Gastrocnemius medialis (tissue), 4 donors: ENCODE measurements around the gene GPC6. TPM values are rescaled to one million over a fixed set of nuclear protein-coding genes. Genes with fewer than 3 reads are reported as not detected.

Source experiments
- ATAC-seq, 2 donors: fragments of 150-250 bp; one replicate each; pipeline ENCODE4 v1.9.1; 2016
- DNase-seq, 2 donors: peaks; one replicate each; pipeline ENCODE4 v3.0.0-alpha.2; 2019
- H3K27ac ChIP-seq, 4 donors: fragments of 200-600 bp; sonication (generic); 1 replicate in 1 of 4; 2 replicates in 3 of 4; pipeline ENCODE4 v1.5.1; 2016 to 2018; ENCODE audit warnings: mild to moderate bottlenecking in 2 of 4, moderate library complexity in 1 of 4
- H3K27me3 ChIP-seq, 3 donors: fragments of 200-600 bp; sonication (generic) in 2 of 3; 1 replicate in 1 of 3; 2 replicates in 2 of 3; pipeline versions ENCODE4 v1.5.1 to v1.6.0; 2016 to 2019; ENCODE audit warnings: mild to moderate bottlenecking in 1 of 3, moderate library complexity in 1 of 3
- H3K36me3 ChIP-seq, 2 donors: fragments of 200-600 bp; sonication (generic) in 1 of 2; one replicate each; pipeline ENCODE4 v1.5.1; 2017 to 2018
- H3K4me1 ChIP-seq, 2 donors: fragments of 200-600 bp; sonication (generic) in 1 of 2; one replicate each; pipeline ENCODE4 v1.5.1; 2016 to 2017; ENCODE audit warnings: mild to moderate bottlenecking in 2 of 2
- H3K4me3 ChIP-seq, 4 donors: fragments of 200-600 bp; sonication (generic) in 3 of 4; 1 replicate in 1 of 4; 2 replicates in 3 of 4; pipeline ENCODE4 v1.5.1; 2016 to 2019; ENCODE audit warnings: mild to moderate bottlenecking in 2 of 4
- H3K9me3 ChIP-seq, 3 donors: fragments of 200-600 bp; sonication (generic) in 2 of 3; 1 replicate in 1 of 3; 2 replicates in 2 of 3; pipeline ENCODE4 v1.5.1; 2016 to 2019
- POLR2A ChIP-seq, 2 donors: fragments of 450-650 bp; IDR thresholded peaks; one replicate each; pipeline ENCODE4 v1.6.1; 2017; ENCODE audit warnings: antibody characterized with exemption in 2 of 2, mild to moderate bottlenecking in 2 of 2, moderate library complexity in 2 of 2
- in situ Hi-C, 4 donors: fragments of 200-750 bp; cut with MboI; loops; one replicate each; pipeline versions ENCODE4 v1.15.0 to v1.8.0; 2017; ENCODE audit warnings: low sequenced_read_pairs in 4 of 4
- intact Hi-C: fragments of 100-400 bp; cut with DNase I; formaldehyde crosslinking; loops from one replicate; pipeline ENCODE4 v1.15.1; 2023; ENCODE audit warnings: low total_unique reads
- total RNA-seq, 4 donors: library from RNA; depleted of rRNA; stranded (reverse); fragments of >200 nt; gene quantifications; one replicate each; pipeline versions ENCODE4 v1.1.0 to v1.2.3, GENCODE V29; 2016
- TF ChIP-seq, protein P1 (sequence below), 5 experiments: fragments of 450-650 bp in 3 of 5; fragments of 200-600 bp in 2 of 5; sonication (generic) in 2 of 5; IDR thresholded peaks in 4 of 5; conservative IDR thresholded peaks in 1 of 5; 1 replicate in 4 of 5; 2 replicates in 1 of 5; pipeline ENCODE4 v1.5.1; 2016 to 2019; ENCODE audit warnings: antibody characterized with exemption in 5 of 5, mild to moderate bottlenecking in 3 of 5, moderate library complexity in 3 of 5

GPC6 gene
- total RNA-seq, 4 donors from 2014 or later, result 0.47 to 0.88 (median 0.59) TPM

DNA sequence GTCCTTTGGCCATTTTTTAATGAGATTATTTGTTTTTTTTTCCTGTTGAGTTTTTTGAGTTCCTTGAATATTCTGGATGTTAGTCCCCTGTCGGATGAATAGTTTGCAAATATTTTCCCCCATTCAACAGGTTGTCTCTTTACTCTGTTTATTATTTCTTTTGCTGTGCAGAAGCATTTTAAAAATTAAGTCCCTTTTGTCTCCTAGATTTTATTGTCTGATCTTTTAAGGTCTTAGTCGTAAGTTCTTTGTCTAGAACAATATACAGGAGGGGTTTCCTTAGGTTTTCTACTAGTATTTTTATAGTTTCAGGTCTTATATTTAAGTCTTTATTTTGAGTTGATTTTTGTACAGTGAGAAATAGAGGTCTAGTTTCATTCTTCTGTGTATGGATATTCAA lies 284.4 kb downstream of the GPC6 start:
- H3K27me3 ChIP-seq, result no peaks in the 10 kb centered on the region
- H3K27ac ChIP-seq, result no peak overlapping the region
- in situ Hi-C loops (no loop called here), intact Hi-C loops (no loop called here)
- H3K4me1 ChIP-seq, result no peaks in the 10 kb centered on the region
- no peak overlapping the region for H3K4me3 ChIP-seq
- no peak for ATAC-seq
- TF ChIP-seq POLR2A (IDR thresholded peaks at IDR 0.05), result no peak
- TF ChIP-seq, protein P1, sequence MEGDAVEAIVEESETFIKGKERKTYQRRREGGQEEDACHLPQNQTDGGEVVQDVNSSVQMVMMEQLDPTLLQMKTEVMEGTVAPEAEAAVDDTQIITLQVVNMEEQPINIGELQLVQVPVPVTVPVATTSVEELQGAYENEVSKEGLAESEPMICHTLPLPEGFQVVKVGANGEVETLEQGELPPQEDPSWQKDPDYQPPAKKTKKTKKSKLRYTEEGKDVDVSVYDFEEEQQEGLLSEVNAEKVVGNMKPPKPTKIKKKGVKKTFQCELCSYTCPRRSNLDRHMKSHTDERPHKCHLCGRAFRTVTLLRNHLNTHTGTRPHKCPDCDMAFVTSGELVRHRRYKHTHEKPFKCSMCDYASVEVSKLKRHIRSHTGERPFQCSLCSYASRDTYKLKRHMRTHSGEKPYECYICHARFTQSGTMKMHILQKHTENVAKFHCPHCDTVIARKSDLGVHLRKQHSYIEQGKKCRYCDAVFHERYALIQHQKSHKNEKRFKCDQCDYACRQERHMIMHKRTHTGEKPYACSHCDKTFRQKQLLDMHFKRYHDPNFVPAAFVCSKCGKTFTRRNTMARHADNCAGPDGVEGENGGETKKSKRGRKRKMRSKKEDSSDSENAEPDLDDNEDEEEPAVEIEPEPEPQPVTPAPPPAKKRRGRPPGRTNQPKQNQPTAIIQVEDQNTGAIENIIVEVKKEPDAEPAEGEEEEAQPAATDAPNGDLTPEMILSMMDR (IDR thresholded peaks at IDR 0.05 in 4 of 5, conservative IDR thresholded peaks at IDR 0.05 in 1 of 5), result no peak
- H3K9me3 ChIP-seq, result no peaks in the 10 kb centered on the region
- DNase-seq, result no peak
- no peaks in the 10 kb centered on the region for H3K36me3 ChIP-seq

DNA sequence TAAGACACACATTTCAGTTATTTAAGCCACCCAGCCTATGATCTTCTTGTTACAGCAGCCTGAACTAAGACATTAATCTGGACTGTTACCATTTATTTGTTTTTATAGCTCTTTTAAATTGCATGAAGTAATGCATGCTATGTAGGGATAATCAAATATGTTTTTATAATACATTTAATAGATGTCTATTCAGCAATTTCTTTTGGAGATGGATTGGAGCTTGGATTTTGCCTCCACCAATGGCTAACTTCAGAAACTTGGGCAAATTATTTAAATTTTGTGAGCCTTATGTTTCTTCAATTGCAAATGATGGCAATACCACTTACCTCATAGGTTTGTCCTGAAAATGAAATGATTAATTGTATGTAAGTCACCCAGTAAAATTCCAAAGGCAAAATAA lies 288.7 kb downstream of the GPC6 start:
- TF ChIP-seq POLR2A (IDR thresholded peaks at IDR 0.05), result no peak
- no peak for ATAC-seq

DNA sequence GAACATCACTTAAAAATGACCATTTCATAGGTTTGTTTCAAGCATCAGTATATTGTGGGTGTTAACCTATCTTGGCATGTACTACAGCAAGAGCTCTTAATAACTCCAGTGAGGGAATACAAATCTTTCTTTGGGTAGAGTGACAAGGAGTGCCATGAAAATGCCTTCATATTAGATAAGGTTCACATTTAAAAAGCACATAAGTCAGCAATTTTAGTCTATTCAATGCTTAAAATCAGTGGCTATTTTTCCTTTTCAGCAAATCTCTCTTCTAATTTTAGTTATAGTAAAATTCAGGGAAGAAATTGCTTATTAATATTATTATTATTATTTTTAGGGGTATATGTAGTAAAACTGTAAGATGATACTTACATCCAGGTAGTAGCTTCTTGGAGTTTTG lies 291.1 kb downstream of the GPC6 start:
- no peaks in the 10 kb centered on the region for H3K27me3 ChIP-seq
- H3K9me3 ChIP-seq, result no peaks in the 10 kb centered on the region
- TF ChIP-seq, protein P1 (IDR thresholded peaks at IDR 0.05 in 4 of 5, conservative IDR thresholded peaks at IDR 0.05 in 1 of 5), result no peak
- TF ChIP-seq POLR2A (IDR thresholded peaks at IDR 0.05), result no peak
- H3K4me1 ChIP-seq, result no peaks in the 10 kb centered on the region
- DNase-seq, result no peak
- ATAC-seq, result no peak
- H3K36me3 ChIP-seq, result no peaks in the 10 kb centered on the region
- in situ Hi-C loops (no loop called here), intact Hi-C loops (no loop called here)
- no peak overlapping the region for H3K4me3 ChIP-seq
- H3K27ac ChIP-seq, result no peak overlapping the region

More for the DNA sequence above, 288.7 kb downstream of the GPC6 start:
- H3K4me3 ChIP-seq, result no peak overlapping the region
- in situ Hi-C loops, result no loop called here
- H3K36me3 ChIP-seq, result no peaks in the 10 kb centered on the region
- H3K9me3 ChIP-seq, result no peaks in the 10 kb centered on the region
- H3K27me3 ChIP-seq, result no peaks in the 10 kb centered on the region
- intact Hi-C loops, result no loop called here
- no peak overlapping the region for H3K27ac ChIP-seq
- no peak for DNase-seq
- H3K4me1 ChIP-seq, result no peaks in the 10 kb centered on the region

DNA sequence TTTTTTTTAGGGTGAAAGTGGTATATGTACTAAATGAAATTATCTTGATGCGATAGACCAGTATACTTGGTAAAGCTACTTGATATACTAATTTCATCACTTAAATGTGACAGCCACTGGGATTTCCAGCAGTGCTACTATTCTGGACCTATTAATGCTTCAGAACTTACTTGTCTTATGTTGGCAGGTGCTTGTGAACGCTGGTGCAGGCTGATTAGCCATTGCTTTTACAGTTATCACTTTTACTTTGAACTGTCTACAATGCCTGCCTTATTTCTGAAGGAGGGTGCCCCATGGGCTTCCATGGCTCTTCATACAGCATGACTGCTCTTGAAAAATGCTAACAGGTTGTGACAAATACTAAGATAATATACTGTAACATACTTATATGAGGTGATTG lies 294.7 kb downstream of the GPC6 start:
- DNase-seq (no peak), ATAC-seq (no peak)
- no peaks in the 10 kb centered on the region for H3K4me1 ChIP-seq
- H3K9me3 ChIP-seq, result no peaks in the 10 kb centered on the region
- H3K36me3 ChIP-seq, result no peaks in the 10 kb centered on the region
- intact Hi-C loops, result no loop called here
- no peak overlapping the region for H3K27ac ChIP-seq
- no peaks in the 10 kb centered on the region for H3K27me3 ChIP-seq
- no peak overlapping the region for H3K4me3 ChIP-seq
- no peak for TF ChIP-seq POLR2A (IDR thresholded peaks at IDR 0.05)
- TF ChIP-seq, protein P1 (IDR thresholded peaks at IDR 0.05 in 4 of 5, conservative IDR thresholded peaks at IDR 0.05 in 1 of 5), result no peak
- in situ Hi-C loops, result no loop called here

DNA sequence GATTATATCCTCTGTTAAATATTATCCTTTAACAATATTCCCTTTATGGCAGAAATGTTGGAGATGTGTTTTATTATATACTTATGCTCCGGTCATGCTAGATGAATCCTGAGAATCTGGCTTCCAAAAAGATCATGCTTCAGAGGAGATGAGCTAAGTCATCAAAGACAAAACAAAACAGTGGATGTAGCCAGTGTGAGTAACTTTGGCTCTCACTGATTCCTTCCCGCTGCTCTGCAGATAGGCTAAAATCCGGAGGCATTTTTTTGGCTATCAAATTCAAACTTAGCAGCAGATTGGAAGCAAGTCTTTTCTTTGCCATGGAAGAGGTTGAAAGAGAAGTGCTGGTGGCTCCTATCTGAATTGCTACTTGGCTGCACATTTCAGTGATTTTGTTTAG lies 295.9 kb downstream of the GPC6 start:
- TF ChIP-seq, protein P1 (IDR thresholded peaks at IDR 0.05 in 4 of 5, conservative IDR thresholded peaks at IDR 0.05 in 1 of 5), result no peak
- no peak for TF ChIP-seq POLR2A (IDR thresholded peaks at IDR 0.05)
- in situ Hi-C loops, result no loop called here
- no peaks in the 10 kb centered on the region for H3K27me3 ChIP-seq
- H3K4me3 ChIP-seq, result no peak overlapping the region
- no peaks in the 10 kb centered on the region for H3K4me1 ChIP-seq
- no peaks in the 10 kb centered on the region for H3K9me3 ChIP-seq
- no peak overlapping the region for H3K27ac ChIP-seq
- DNase-seq, result no peak
- intact Hi-C loops, result no loop called here
- H3K36me3 ChIP-seq, result no peaks in the 10 kb centered on the region
- no peak for ATAC-seq
